AG10803 (cell line): ENCODE measurements around the gene B4GALNT4.

Source experiments
- DNase-seq: peaks from one replicate; pipeline ENCODE4 v3.0.0; 2010; ENCODE audit warnings: low read depth
- H3K4me3 ChIP-seq: 2 replicates; pipeline ENCODE4 v1.5.1; 2011; ENCODE audit warnings: mild to moderate bottlenecking, low read length, control low read depth
- CTCF ChIP-seq: conservative IDR thresholded peaks from 2 replicates; pipeline ENCODE4 v1.5.1; 2011; ENCODE audit warnings: mild to moderate bottlenecking, low read length, control low read depth, inconsistent platforms

The B4GALNT4 gene

DNA sequence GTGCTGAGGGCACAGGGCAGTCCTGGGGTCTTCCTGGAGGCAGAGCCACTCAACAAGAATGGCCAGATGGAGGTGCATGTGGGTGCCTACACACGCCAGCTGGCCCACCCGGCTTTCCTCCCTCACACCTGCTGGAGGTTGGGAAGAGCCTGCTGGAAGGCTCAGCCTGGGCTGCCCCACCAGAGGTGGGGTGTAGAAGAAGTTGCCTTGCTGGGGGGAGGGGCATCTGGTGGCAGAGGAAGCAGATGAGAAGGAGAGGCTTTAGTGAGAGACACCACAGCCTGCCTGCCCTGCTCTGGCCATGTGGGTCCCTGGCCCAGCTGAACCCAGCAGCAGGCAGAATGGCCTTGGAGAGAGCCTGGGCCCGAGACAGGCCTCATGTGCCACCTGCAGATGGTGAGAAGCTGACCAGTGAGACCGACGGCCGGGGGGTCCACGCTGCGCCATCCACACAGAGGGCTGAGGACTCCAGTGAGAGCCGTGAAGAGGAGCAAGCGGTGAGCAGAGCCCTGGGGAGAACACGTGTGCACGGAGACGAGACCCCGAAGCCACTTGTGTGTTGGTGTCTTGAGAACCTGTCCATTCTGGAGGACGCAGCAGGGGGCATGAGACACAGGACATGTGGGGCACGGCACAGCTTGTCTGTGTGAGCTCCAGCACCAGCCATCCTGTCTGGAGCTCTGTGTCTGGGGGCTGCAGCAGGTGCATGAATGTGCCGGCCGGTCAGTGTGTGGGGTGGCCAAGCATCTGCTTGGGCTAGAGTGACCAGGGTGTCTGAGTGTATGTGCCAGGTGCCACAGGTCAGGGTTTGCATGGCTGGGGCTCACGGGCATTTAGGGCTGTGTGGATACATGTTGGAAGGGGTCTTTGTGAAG is 2.7 kb downstream of the B4GALNT4 start:
- DNase-seq: no peak
- no peak for TF ChIP-seq CTCF
- no peak overlapping the region for H3K4me3 ChIP-seq

DNA sequence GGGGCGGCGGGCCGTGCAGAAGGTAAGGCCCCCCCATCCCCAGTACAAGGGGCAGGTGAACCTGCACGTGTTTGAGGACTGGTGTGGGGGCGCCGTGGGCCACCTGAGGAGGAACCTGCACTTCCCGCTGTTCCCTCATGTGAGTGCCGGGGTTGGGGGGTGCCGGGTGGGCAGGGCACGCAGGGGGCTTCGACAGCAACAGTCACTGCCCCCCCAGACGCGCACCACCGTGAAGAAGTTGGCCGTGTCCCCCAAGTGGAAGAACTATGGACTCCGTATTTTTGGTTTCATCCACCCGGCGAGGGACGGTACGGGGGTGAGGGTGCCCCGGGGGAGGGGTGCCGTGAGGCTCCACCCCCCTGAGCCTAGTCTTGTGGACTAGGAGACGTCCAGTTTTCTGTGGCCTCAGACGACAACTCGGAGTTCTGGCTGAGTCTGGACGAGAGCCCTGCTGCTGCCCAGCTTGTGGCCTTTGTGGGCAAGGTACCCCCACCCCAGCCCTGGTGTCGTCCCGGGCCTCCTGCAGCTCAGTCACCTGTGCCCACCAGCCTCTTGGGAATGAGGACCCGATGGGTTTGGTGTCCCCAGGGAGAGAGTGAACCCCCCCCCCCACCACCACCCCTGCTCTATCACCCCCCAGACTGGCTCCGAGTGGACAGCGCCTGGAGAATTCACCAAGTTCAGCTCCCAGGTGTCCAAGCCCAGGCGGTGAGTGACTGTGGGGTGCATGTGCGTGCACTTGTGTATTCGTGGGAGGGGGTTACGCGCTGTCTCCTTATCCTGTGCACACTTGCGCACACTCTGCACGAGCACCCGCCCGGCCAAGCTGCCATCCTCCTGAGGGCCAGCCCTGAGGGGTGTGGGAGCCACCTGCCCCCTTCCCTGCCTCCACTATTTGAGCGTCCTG is 3.8 kb downstream of the B4GALNT4 start:
- no peak overlapping the region for H3K4me3 ChIP-seq
- DNase-seq: no peak
- no peak for TF ChIP-seq CTCF

DNA sequence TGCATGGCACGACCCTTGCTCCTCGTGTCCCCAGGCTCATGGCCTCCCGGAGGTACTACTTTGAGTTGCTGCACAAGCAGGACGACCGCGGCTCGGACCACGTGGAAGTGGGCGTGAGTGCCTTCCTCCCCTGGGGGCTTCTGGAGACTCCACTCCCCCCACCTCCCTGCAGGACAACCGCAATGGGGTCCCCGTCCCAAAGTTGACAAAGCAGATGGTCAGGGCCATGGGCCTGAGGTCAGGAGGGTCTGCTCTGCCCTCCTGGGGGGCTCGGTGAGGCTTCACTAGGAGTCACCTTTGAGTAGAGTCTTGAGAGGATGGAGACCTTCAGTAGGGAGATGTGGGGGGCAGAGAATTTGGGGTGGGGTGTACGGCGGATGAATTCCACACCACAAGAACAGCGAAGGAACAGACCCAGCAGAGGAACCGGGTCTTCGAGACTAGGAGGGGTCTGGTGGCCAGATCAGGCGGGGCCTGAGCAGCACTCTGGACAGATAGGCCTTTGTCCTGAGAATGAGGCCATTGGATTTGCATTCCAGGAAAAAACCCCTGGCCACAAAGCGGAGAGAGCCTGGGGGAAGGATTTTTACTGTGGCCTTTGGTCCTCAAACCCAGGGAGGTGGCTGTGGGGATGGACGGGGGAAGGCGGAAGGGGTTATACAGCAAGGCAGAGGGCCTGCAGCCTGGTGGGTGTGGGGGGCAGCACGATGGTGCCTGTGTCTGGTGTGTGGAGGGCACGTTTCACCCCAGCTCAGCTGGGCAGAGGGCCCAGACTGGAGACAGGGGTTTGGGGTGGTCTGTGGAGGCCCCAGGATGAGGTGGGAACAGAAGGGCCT is 4.6 kb downstream of the B4GALNT4 start:
- H3K4me3 ChIP-seq: no peak overlapping the region
- TF ChIP-seq CTCF: no peak
- DNase-seq: no peak

GRCh38 chr11:375065-376025 is 6.0 kb downstream of the B4GALNT4 start:
- DNase-seq: no peak
- no peak overlapping the region for H3K4me3 ChIP-seq
- no peak for TF ChIP-seq CTCF

GRCh38 chr11:376531-377173 is 7.4 kb downstream of the B4GALNT4 start:
- no peak for TF ChIP-seq CTCF
- no peak overlapping the region for H3K4me3 ChIP-seq
- no peak for DNase-seq
